Ishikawa (cell line): ENCODE results near the gene ATP1A3.

ENCODE experiments used
- CEBPB ChIP-seq: IDR thresholded peaks from 2 replicates; pipeline ENCODE4 v1.6.1; 2012
- CREB1 ChIP-seq: IDR thresholded peaks from 2 replicates; pipeline ENCODE4 v1.6.1; 2012; ENCODE audit warnings: low read depth
- EGR1 ChIP-seq: IDR thresholded peaks from 2 replicates; pipeline ENCODE4 v1.6.1; 2012
- EP300 ChIP-seq: IDR thresholded peaks from 2 replicates; pipeline ENCODE4 v1.6.1; 2012; ENCODE audit warnings: borderline replicate concordance
- MAX ChIP-seq: IDR thresholded peaks from 2 replicates; pipeline ENCODE4 v1.6.1; 2012
- RAD21 ChIP-seq: IDR thresholded peaks from 2 replicates; pipeline ENCODE4 v1.6.1; 2012; ENCODE audit warnings: low read depth
- TEAD4 ChIP-seq: IDR thresholded peaks from 2 replicates; pipeline ENCODE4 v1.6.1; 2012
- YY1 ChIP-seq: IDR thresholded peaks from 2 replicates; pipeline ENCODE4 v1.6.1; 2012; ENCODE audit warnings: low read depth
- ZBTB7A ChIP-seq: IDR thresholded peaks from 2 replicates; pipeline ENCODE4 v1.6.1; 2012; ENCODE audit warnings: low read depth

GRCh38 chr19:41919948-41920712, 73.9 kb downstream of the ATP1A3 start:
- TF ChIP-seq EGR1 (no peak), EP300 (no peak), TEAD4 (no peak), RAD21 (no peak), MAX (no peak), CREB1 (no peak), YY1 (no peak), ZBTB7A (no peak), CEBPB (no peak)
